PC-9 (cell line): Measurements from ENCODE around the gene RAPGEF1. TPM values are rescaled to one million over a fixed set of nuclear protein-coding genes. Genes with fewer than 3 reads are reported as not detected.

Experiments
- BruUV-seq: library from RNA; stranded (reverse); fragments of 400-500 nt; replicated peaks from 2 replicates; lab custom pipeline; 2021; lab: Mats Ljungman, UMichigan
- CTCF ChIA-PET: fragments of 300-600 bp; sonication (Branson Sonifier 250); formaldehyde crosslinking; loops from one replicate; lab custom pipeline; 2022; ENCODE audit warnings: antibody characterized with exemption; lab: Charles Lee
- POLR2A ChIA-PET: fragments of 300-600 bp; sonication (Branson Sonifier 250); formaldehyde crosslinking; loops from one replicate; lab custom pipeline; 2022; ENCODE audit warnings: antibody characterized with exemption; ENCODE audit not compliant: unreplicated experiment; lab: Charles Lee
- DNase-seq, 2 experiments: peaks; one replicate each; pipeline versions ENCODE4 v3.0.0 to v3.0.0-alpha.2; 2015 to 2022; ENCODE audit warnings: mixed read lengths in 1 of 2
- H2AFZ ChIP-seq: fragments of 200-600 bp; sonication (generic); 2 replicates; pipeline ENCODE4 v1.8.1; 2017; ENCODE audit warnings: antibody characterized with exemption
- H3F3A ChIP-seq: fragments of 200-600 bp; sonication (generic); 2 replicates; pipeline ENCODE4 v1.8.1; 2017; ENCODE audit warnings: antibody characterized with exemption, mild to moderate bottlenecking, low read depth; ENCODE audit not compliant: insufficient read depth
- H3K27ac ChIP-seq: fragments of 200-600 bp; sonication (generic); 2 replicates; pipeline ENCODE4 v1.6.1; 2016; ENCODE audit warnings: mixed run types
- H3K27me3 ChIP-seq: fragments of 200-600 bp; sonication (generic); 2 replicates; pipeline ENCODE4 v1.6.1; 2016; ENCODE audit warnings: low read depth, mixed run types; ENCODE audit not compliant: insufficient read depth
- H3K36me3 ChIP-seq: fragments of 200-600 bp; sonication (generic); 2 replicates; pipeline ENCODE4 v1.6.1; 2016; ENCODE audit warnings: low read depth, mixed run types
- H3K4me1 ChIP-seq: fragments of 200-600 bp; sonication (generic); replicated peaks from 2 replicates; pipeline ENCODE4 v1.6.1; 2016; ENCODE audit warnings: mixed run types; ENCODE audit not compliant: insufficient read depth
- H3K4me2 ChIP-seq: fragments of 200-600 bp; sonication (generic); 2 replicates; pipeline ENCODE4 v1.6.1; 2017; ENCODE audit warnings: mixed run types
- H3K4me3 ChIP-seq: fragments of 200-600 bp; sonication (generic); 2 replicates; pipeline ENCODE4 v1.6.1; 2016; ENCODE audit warnings: mixed run types
- H3K79me2 ChIP-seq: fragments of 200-600 bp; sonication (generic); 2 replicates; pipeline ENCODE4 v1.6.1; 2017; ENCODE audit warnings: low read depth, mixed run types
- H3K9me2 ChIP-seq: fragments of 200-600 bp; sonication (generic); 2 replicates; pipeline ENCODE4 v1.8.1; 2017; ENCODE audit warnings: mild to moderate bottlenecking; ENCODE audit not compliant: insufficient read depth
- H3K9me3 ChIP-seq: fragments of 200-600 bp; sonication (generic); 2 replicates; pipeline ENCODE4 v1.8.1; 2016; ENCODE audit warnings: low read depth; ENCODE audit not compliant: insufficient read depth
- H4K20me1 ChIP-seq: fragments of 200-600 bp; sonication (generic); 2 replicates; pipeline ENCODE4 v1.8.1; 2017; ENCODE audit not compliant: insufficient read depth
- EZH2 ChIP-seq: fragments of 200-600 bp; sonication (generic); IDR thresholded peaks from 2 replicates; pipeline ENCODE4 v1.8.0; 2017; ENCODE audit warnings: antibody characterized with exemption, low read depth
- intact Hi-C: fragments of 100-400 bp; cut with micrococcal nuclease; formaldehyde crosslinking; loops from one replicate; pipeline ENCODE4 v1.10.0; 2022; ENCODE audit not compliant: unreplicated experiment
- total RNA-seq: library from RNA; stranded (reverse); gene quantifications from 2 replicates; pipeline ENCODE4 v1.2.3, GENCODE V29; 2021
- TF ChIP-seq, protein P1 (sequence below): fragments of 200-600 bp; sonication (generic); conservative IDR thresholded peaks from 2 replicates; pipeline ENCODE4 v1.6.1; 2017; ENCODE audit warnings: mixed run types, antibody characterized with exemption, mild to moderate bottlenecking, moderate library complexity

RAPGEF1 gene
- total RNA-seq, 1 experiment from 2014 or later = 66.5 TPM

DNA sequence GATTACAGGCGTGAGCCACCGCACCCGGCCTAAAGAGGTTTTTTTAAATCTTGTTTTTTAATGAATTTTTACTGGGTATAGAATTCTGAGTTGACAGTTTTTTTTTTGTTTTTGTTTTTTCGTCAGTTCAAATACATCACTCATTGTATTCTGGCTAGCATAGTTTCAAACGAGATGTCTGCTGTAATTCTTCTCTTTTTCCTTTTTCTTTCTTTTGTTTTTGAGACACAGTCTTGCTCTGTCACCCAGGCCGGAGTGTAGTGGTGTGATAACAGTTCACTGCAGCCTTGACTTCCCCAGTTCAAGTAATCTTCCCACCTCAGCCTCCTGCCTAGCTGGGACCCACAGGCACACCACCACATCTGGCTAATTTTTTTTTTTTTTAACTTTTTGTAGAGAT, 196.7 kb downstream of the RAPGEF1 start:
- no peak overlapping the region for H3K4me2 ChIP-seq
- CTCF ChIA-PET = no interaction called here
- H3K9me3 ChIP-seq = peaks cover 17% of the 10 kb centered on the region
- peaks cover 21% of the 10 kb centered on the region for H3K4me1 ChIP-seq
- H3K36me3 ChIP-seq = no peaks in the 10 kb centered on the region
- POLR2A ChIA-PET = no interaction called here
- H3K79me2 ChIP-seq = no peaks in the 10 kb centered on the region
- no peaks in the 10 kb centered on the region for H3K9me2 ChIP-seq
- H2AFZ ChIP-seq = no peak overlapping the region
- no TSS peak for BruUV-seq
- H3K4me3 ChIP-seq = no peak overlapping the region
- H4K20me1 ChIP-seq = no peaks in the 10 kb centered on the region
- peaks cover 39% of the 10 kb centered on the region for H3K27me3 ChIP-seq
- no peak for DNase-seq
- no peak overlapping the region for H3K27ac ChIP-seq
- H3F3A ChIP-seq = no peaks in the 10 kb centered on the region
- TF ChIP-seq EZH2 = no peak
- TF ChIP-seq, protein P1, sequence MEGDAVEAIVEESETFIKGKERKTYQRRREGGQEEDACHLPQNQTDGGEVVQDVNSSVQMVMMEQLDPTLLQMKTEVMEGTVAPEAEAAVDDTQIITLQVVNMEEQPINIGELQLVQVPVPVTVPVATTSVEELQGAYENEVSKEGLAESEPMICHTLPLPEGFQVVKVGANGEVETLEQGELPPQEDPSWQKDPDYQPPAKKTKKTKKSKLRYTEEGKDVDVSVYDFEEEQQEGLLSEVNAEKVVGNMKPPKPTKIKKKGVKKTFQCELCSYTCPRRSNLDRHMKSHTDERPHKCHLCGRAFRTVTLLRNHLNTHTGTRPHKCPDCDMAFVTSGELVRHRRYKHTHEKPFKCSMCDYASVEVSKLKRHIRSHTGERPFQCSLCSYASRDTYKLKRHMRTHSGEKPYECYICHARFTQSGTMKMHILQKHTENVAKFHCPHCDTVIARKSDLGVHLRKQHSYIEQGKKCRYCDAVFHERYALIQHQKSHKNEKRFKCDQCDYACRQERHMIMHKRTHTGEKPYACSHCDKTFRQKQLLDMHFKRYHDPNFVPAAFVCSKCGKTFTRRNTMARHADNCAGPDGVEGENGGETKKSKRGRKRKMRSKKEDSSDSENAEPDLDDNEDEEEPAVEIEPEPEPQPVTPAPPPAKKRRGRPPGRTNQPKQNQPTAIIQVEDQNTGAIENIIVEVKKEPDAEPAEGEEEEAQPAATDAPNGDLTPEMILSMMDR = no peak
- intact Hi-C loops = no loop called here

DNA sequence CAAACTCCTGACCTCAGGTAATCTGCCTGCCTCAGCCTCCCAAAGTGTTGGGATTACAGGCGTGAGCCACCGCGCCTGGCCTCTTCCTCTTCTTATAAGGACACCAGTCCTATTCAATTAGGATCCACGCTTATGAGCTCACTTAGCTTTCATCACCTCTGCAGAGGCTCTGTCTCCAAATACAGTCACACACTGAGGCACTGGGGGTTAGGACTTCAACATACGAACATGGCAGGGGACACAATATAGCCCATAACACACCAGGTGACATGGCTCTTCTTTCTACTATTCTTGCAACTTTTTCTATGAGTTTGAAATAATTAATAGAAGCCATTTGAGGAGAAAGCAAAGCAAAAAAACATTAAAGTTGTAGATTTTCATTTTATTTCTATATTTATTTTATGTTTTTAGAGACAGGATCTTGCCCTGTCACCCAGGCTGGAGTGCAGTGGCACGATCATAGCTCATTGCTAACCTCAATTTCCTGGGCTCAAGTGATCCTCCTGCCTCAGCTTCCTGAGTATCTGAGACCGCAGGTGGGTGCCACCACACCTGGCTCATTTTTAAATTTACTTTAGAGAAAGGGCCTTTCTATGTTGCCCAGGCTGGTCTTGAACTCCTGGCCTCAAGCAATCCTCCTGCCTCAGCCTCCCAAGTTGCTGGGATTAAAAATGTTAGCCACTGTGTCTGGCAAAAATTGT, 200.5 kb downstream of the RAPGEF1 start:
- intact Hi-C loops = no loop called here
- no peak for TF ChIP-seq EZH2
- TF ChIP-seq, protein P1 = no peak
- Histone ChIP-seq H3K4me1 (no peaks in the 10 kb centered on the region), H2AFZ (no peak overlapping the region), H3F3A (no peaks in the 10 kb centered on the region), H3K27me3 (0 out of 2 replicates have a peak, but pooled peaks cover 4% of the 10 kb centered on the region), H4K20me1 (no peaks in the 10 kb centered on the region), H3K27ac (no peak overlapping the region), H3K9me2 (no peaks in the 10 kb centered on the region), H3K36me3 (no peaks in the 10 kb centered on the region), H3K4me3 (no peak overlapping the region), H3K4me2 (no peak overlapping the region), H3K9me3 (peaks cover 15% of the 10 kb centered on the region), H3K79me2 (no peaks in the 10 kb centered on the region)
- POLR2A ChIA-PET = no interaction called here
- CTCF ChIA-PET = no interaction called here
- DNase-seq = no peak
- no TSS peak for BruUV-seq

DNA sequence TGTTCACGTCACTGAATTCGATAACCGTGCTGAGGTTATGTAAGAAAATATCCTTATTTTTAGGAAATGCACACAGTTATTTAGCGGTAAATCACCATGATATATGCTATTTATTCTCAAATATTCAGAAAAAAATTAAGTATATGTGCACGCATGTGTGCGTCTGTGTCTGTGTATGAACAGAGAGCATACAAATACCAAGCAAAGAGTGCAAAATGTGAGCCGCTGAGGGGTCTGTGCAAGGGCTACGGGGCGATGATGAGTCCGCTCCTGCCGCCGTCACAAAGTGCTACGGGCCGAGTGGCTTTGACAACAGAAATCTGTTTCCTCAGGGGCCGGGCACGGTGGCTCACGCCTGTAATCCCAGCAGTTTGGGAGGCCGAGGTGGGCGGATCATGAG, 201.9 kb downstream of the RAPGEF1 start:
- intact Hi-C loops = no loop called here
- no peaks in the 10 kb centered on the region for H4K20me1 ChIP-seq
- TF ChIP-seq, protein P1 = no peak
- no peak for TF ChIP-seq EZH2
- no peaks in the 10 kb centered on the region for H3K36me3 ChIP-seq
- H3K27ac ChIP-seq = no peak overlapping the region
- no peaks in the 10 kb centered on the region for H3K27me3 ChIP-seq
- ChIA-PET CTCF (no interaction called here), POLR2A (no interaction called here)
- H3K4me1 ChIP-seq = no peaks in the 10 kb centered on the region
- no peak overlapping the region for H3K4me2 ChIP-seq
- no peak overlapping the region for H2AFZ ChIP-seq
- H3K9me2 ChIP-seq = no peaks in the 10 kb centered on the region
- H3F3A ChIP-seq = no peaks in the 10 kb centered on the region
- H3K9me3 ChIP-seq = peaks cover 8% of the 10 kb centered on the region
- no TSS peak for BruUV-seq
- DNase-seq = no peak
- H3K79me2 ChIP-seq = no peaks in the 10 kb centered on the region
- no peak overlapping the region for H3K4me3 ChIP-seq
